HG03060 (cell line): ENCODE results near the gene CTNNA3.
"Not testable (repeated sequence)": the region's sequence is repeated elsewhere in the genome, so short reads cannot be mapped to it uniquely, and the experiment has no call there.

ENCODE experiments used
- ATAC-seq: cut with Tn5 transposase; IDR thresholded peaks from one replicate; pipeline ENCODE4 v1.9.1; 2021; ENCODE audit warnings: low read depth, moderate number of reproducible peaks; ENCODE audit not compliant: unreplicated experiment

The CTNNA3 gene

GRCh38 chr10:66368146-66368545, 1327.8 kb downstream of the CTNNA3 start:
- no peak for ATAC-seq

GRCh38 chr10:66366163-66366562, 1329.8 kb downstream of the CTNNA3 start:
- no peak for ATAC-seq

GRCh38 chr10:66365686-66366085, 1330.3 kb downstream of the CTNNA3 start:
- no peak for ATAC-seq

- no peak for ATAC-seq
Observed at GRCh38 chr10:66362522-66362921, 1333.5 kb downstream of the CTNNA3 start.

- not testable (repeated sequence) for ATAC-seq
Observed at GRCh38 chr10:66353822-66354221, 1342.2 kb downstream of the CTNNA3 start.

GRCh38 chr10:66353422-66353821, 1342.6 kb downstream of the CTNNA3 start:
- no peak for ATAC-seq

GRCh38 chr10:66350622-66351399, 1345.2 kb downstream of the CTNNA3 start:
- ATAC-seq: no peak

GRCh38 chr10:66349726-66350125, 1346.3 kb downstream of the CTNNA3 start:
- no peak for ATAC-seq

- ATAC-seq: no peak
Observed at GRCh38 chr10:66349076-66349475, 1346.9 kb downstream of the CTNNA3 start.

- ATAC-seq: no peak
Observed at GRCh38 chr10:66337211-66337610, 1358.8 kb downstream of the CTNNA3 start.

GRCh38 chr10:66336791-66337190, 1359.2 kb downstream of the CTNNA3 start:
- no peak for ATAC-seq

- not testable (repeated sequence) for ATAC-seq
Observed at GRCh38 chr10:66335753-66336152, 1360.2 kb downstream of the CTNNA3 start.

GRCh38 chr10:66329147-66329546, 1366.8 kb downstream of the CTNNA3 start:
- ATAC-seq: no peak

GRCh38 chr10:66326876-66327275, 1369.1 kb downstream of the CTNNA3 start:
- no peak for ATAC-seq

- no peak for ATAC-seq
Observed at GRCh38 chr10:66322777-66323176, 1373.2 kb downstream of the CTNNA3 start.

- no peak for ATAC-seq
Observed at GRCh38 chr10:66321723-66322665, 1374.0 kb downstream of the CTNNA3 start.

GRCh38 chr10:66318761-66319160, 1377.2 kb downstream of the CTNNA3 start:
- ATAC-seq: no peak

GRCh38 chr10:66307826-66308225, 1388.2 kb downstream of the CTNNA3 start:
- ATAC-seq: no peak

GRCh38 chr10:66301078-66301477, 1394.9 kb downstream of the CTNNA3 start:
- no peak for ATAC-seq

- no peak for ATAC-seq
Observed at GRCh38 chr10:66295602-66296001, 1400.4 kb downstream of the CTNNA3 start.

- ATAC-seq: no peak
Observed at GRCh38 chr10:66294538-66294937, 1401.5 kb downstream of the CTNNA3 start.
